Measurements from ENCODE around the gene ELAVL3.

ELAVL3 gene

DNA sequence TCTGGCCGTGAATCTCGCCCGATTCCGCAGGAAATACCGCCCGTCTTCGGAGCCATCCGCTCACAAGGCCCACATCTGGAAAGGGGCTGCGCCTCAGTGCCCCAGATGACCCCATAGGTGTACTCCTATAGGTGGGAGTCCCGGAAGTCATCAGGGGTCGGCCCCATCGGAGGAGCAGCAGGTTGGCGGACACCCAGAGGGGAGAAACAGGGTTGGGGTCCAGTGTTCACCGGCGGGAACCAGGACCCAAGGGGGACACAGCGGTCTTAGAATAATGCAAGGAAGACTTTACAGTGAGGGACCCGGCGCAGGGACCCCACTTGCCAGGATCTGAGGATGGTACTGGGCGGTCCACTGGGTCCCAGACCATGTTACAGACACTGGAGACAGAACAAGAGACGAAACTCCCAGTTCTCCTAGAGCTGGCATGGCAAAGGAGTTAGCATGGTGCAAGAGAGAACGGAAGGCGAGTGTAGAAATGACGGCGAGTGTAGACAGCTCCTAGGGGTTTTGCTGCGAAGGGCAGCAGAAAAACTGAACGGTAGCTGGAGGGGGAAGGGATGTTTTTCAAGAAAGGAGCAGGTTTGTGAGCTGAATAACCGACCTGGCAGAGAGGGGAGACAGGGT, 57.6 kb downstream of the ELAVL3 start:
- TF ChIP-seq POLR2AphosphoS5 (IDR thresholded peaks at IDR 0.05; ENCODE audit: low read depth, low read length), result no peak
- no peak for TF ChIP-seq POLR2A (IDR thresholded peaks at IDR 0.05; ENCODE audit: low read depth, low read length)
- TF ChIP-seq TAF1 (IDR thresholded peaks at IDR 0.05; ENCODE audit: borderline replicate concordance, low read depth, low read length), result no peak
- FAIRE-seq (no peak), DNase-seq (ENCODE audit: insufficient read length) (no peak)

- DNase-seq (ENCODE audit: insufficient read length) (peak; percentile 87), FAIRE-seq (peak; percentile 96)
- TF ChIP-seq POLR2A (IDR thresholded peaks at IDR 0.05; ENCODE audit: low read depth, low read length) (no peak), TAF1 (IDR thresholded peaks at IDR 0.05; ENCODE audit: borderline replicate concordance, low read depth, low read length) (no peak), POLR2AphosphoS5 (IDR thresholded peaks at IDR 0.05; ENCODE audit: low read depth, low read length) (no peak)
Observed at GRCh38 chr19:11422163-11423065, 58.4 kb downstream of the ELAVL3 start.

DNA sequence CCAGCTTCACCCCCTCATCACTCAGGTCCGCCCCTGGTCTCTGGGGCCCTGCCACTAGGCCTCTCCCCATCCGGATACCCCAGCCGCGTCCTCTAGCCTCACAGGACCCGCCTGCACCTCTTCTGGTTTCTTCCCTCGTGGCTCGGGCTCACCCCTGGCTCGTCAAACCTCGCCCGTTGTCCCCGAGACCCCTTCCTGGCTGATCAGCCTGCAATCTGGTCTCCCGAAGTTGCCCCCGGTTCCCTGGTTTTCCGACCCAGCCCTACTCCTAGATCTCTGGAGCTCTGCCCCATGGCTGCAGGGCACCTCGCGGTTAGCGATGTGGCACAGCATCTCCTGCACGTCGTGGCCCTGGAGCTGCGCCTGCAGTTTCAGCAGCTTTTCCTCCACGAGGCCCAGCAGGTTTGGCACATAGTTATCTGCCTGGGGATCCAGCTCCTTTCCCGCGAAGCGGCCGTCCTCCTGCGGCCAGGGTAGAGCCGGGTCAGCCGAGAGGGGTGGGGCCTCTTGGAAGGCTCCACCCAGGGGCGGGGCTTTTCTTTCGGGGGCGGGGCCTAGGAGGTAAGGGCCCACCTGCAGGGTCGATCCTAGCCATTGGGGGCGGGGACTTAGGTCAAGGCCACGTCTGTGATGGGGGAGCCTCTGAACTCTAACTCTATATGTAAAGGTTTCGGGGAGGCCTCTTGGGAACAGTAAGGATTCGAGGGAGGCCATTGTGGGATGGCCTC, 59.3 kb downstream of the ELAVL3 start:
- TF ChIP-seq TAF1 (IDR thresholded peaks at IDR 0.05; ENCODE audit: borderline replicate concordance, low read depth, low read length) (no peak), POLR2A (IDR thresholded peaks at IDR 0.05; ENCODE audit: low read depth, low read length) (no peak), POLR2AphosphoS5 (IDR thresholded peaks at IDR 0.05; ENCODE audit: low read depth, low read length) (no peak)
- DNase-seq (ENCODE audit: insufficient read length), result peak; percentile 70
- peak; percentile 48 for FAIRE-seq

GRCh38 chr19:11420429-11421370, 60.1 kb downstream of the ELAVL3 start:
- TF ChIP-seq POLR2AphosphoS5 (IDR thresholded peaks at IDR 0.05; ENCODE audit: low read depth, low read length), result no peak
- TF ChIP-seq POLR2A (IDR thresholded peaks at IDR 0.05; ENCODE audit: low read depth, low read length), result no peak
- TF ChIP-seq TAF1 (IDR thresholded peaks at IDR 0.05; ENCODE audit: borderline replicate concordance, low read depth, low read length), result no peak
- FAIRE-seq, result no peak
- DNase-seq (ENCODE audit: insufficient read length), result no peak

GRCh38 chr19:11418549-11419506, 62.0 kb downstream of the ELAVL3 start, which contains the start of gene RGL3:
Gene RGL3 (minus strand): TSS chr19:11419314. CDS start chr19:11419278, 36 bp downstream.
- DNase-seq (ENCODE audit: insufficient read length) (no peak), FAIRE-seq (no peak)
- TF ChIP-seq POLR2A (IDR thresholded peaks at IDR 0.05; ENCODE audit: low read depth, low read length) (no peak), POLR2AphosphoS5 (IDR thresholded peaks at IDR 0.05; ENCODE audit: low read depth, low read length) (no peak), TAF1 (IDR thresholded peaks at IDR 0.05; ENCODE audit: borderline replicate concordance, low read depth, low read length) (no peak)

DNA sequence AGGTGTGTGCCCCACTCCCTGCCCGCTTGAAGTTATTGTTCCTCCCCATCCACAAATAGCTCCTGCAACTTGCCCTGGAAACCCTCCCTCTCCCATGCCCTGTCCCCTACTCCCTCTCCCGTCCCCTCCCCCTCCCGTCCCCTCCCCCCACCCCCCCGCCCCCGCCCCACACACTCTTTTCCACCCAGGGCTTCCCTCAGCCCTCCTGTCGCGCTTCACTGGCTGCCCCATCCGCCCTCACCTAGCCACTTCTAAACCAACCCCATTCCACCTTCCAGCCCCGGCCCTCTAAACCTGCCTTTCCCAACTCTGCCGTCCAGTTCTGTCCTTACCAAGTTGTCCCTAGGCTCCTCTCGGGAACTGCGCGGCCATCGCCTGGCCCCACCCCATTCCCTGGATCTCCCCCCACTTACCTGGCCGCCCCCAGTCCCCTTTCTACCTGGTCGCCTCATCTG, 62.7 kb downstream of the ELAVL3 start:
- TF ChIP-seq TAF1 (IDR thresholded peaks at IDR 0.05; ENCODE audit: borderline replicate concordance, low read depth, low read length) (no peak), POLR2A (IDR thresholded peaks at IDR 0.05; ENCODE audit: low read depth, low read length) (no peak)
- FAIRE-seq (no peak), DNase-seq (ENCODE audit: insufficient read length) (no peak)

- DNase-seq (ENCODE audit: insufficient read length), result no peak
- TF ChIP-seq TAF1 (IDR thresholded peaks at IDR 0.05; ENCODE audit: borderline replicate concordance, low read depth, low read length) (no peak), POLR2A (IDR thresholded peaks at IDR 0.05; ENCODE audit: low read depth, low read length) (no peak), POLR2AphosphoS5 (IDR thresholded peaks at IDR 0.05; ENCODE audit: low read depth, low read length) (no peak)
- FAIRE-seq, result no peak
Observed at GRCh38 chr19:11416346-11417052, 64.3 kb downstream of the ELAVL3 start.

- no peak for FAIRE-seq
- TF ChIP-seq TAF1 (IDR thresholded peaks at IDR 0.05; ENCODE audit: borderline replicate concordance, low read depth, low read length) (no peak), POLR2A (IDR thresholded peaks at IDR 0.05; ENCODE audit: low read depth, low read length) (no peak), POLR2AphosphoS5 (IDR thresholded peaks at IDR 0.05; ENCODE audit: low read depth, low read length) (no peak)
- no peak for DNase-seq (ENCODE audit: insufficient read length)
Observed at GRCh38 chr19:11414544-11414943, 66.3 kb downstream of the ELAVL3 start.

DNA sequence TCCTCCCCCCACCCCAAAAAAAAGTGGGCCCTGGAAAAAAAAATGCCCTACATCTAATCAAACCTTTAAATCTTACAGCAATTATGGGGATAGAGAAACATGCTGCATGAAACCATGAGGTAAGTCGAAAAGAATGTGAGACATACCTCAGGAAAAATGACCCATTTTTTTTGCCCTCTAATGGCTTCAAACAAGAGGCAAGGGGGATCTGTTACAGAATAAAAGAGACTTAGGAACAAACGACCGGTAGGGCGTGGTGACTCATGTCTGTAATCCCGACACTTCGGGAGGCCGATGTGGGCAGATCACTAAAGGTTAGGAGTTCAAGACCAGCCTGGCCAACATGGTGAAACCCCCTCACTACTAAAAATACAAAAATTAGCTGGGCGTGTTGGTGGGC, 70.2 kb downstream of the ELAVL3 start:
- FAIRE-seq, result no peak
- no peak for DNase-seq (ENCODE audit: insufficient read length)

More for the DNA sequence above, 70.2 kb downstream of the ELAVL3 start:
- TF ChIP-seq POLR2A (IDR thresholded peaks at IDR 0.05; ENCODE audit: low read depth, low read length), result no peak
- TF ChIP-seq POLR2AphosphoS5 (IDR thresholded peaks at IDR 0.05; ENCODE audit: low read depth, low read length), result no peak
- TF ChIP-seq TAF1 (IDR thresholded peaks at IDR 0.05; ENCODE audit: borderline replicate concordance, low read depth, low read length), result no peak

All from GM12892 (cell line).